ENCODE results near the gene ISYNA1. TPM values are rescaled to one million over a fixed set of nuclear protein-coding genes. Genes with fewer than 3 reads are reported as not detected.
A peak's percentile ranks its signal among the peaks of the same experiment; 100 is the strongest.

Gene ISYNA1
- total and polyA plus RNA-seq, 2 donors (not counting 3 experiments of a cell fraction or from before 2014, with no cell fraction given), result 69.0 to 70.2 TPM

GRCh38 chr19:18386543-18387271, 51.2 kb downstream of the ISYNA1 start:
- TF ChIP-seq POLR2AphosphoS5 (IDR thresholded peaks at IDR 0.05; ENCODE audit: insufficient read depth, low read depth, low read length) (no peak), GATA2 (IDR thresholded peaks at IDR 0.05; ENCODE audit: insufficient read depth, insufficient read length, low read depth, low read length) (no peak), JUN (IDR thresholded peaks at IDR 0.05; ENCODE audit: borderline replicate concordance, insufficient read depth, insufficient read length, low read depth) (no peak), CTCF (IDR thresholded peaks at IDR 0.05; ENCODE audit: extremely low read depth in 1 of 2, insufficient read depth in 1 of 2, low read depth in 1 of 2, low read length in 2 of 2) (no peak), MYC (IDR thresholded peaks at IDR 0.05; ENCODE audit: low read depth, low read length) (no peak), POLR2A (IDR thresholded peaks at IDR 0.05; ENCODE audit: low read depth, low read length) (no peak), EZH2 (IDR thresholded peaks at IDR 0.05; ENCODE audit: borderline replicate concordance, low read depth, low read length, severe bottlenecking) (no peak)
- TF ChIP-seq, protein P1, sequence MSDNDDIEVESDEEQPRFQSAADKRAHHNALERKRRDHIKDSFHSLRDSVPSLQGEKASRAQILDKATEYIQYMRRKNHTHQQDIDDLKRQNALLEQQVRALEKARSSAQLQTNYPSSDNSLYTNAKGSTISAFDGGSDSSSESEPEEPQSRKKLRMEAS (IDR thresholded peaks at IDR 0.05; ENCODE audit: insufficient read depth, insufficient read length), result no peak

More at GRCh38 chr19:18386543-18387271, 51.2 kb downstream of the ISYNA1 start:
- Histone ChIP-seq H3K9me1 (replicated peaks; ENCODE audit: control insufficient read depth, extremely low read depth, insufficient read depth, low read length) (no peaks in the 10 kb centered on the region), H3K27ac (ENCODE audit: insufficient read depth, low read depth, low read length) (peak overlapping the region; percentile 69), H3K4me1 (ENCODE audit: control insufficient read depth, extremely low read depth, insufficient read depth, low read length) (peaks cover 15% of the 10 kb centered on the region), H4K20me1 (replicated peaks; ENCODE audit: control insufficient read depth, extremely low read depth, insufficient read depth, low read length) (no peaks in the 10 kb centered on the region), H3K27me3 (ENCODE audit: control insufficient read depth in 2 of 2, insufficient read depth in 2 of 2, low read length in 2 of 2) (no peaks in the 10 kb centered on the region), H3K36me3 (ENCODE audit: control insufficient read depth in 2 of 2, extremely low read depth in 1 of 2, insufficient read depth in 2 of 2, low read length in 2 of 2) (peaks cover 0 to 9% of the 10 kb centered on the region in 2 experiments), H3K4me2 (ENCODE audit: insufficient read depth, low read length) (peak overlapping the region; percentile 92), H3K79me2 (ENCODE audit: control insufficient read depth, insufficient read depth, low read length) (peaks cover 26% of the 10 kb centered on the region), H3K9me3 (replicated peaks; ENCODE audit: control insufficient read depth, insufficient read depth, low read length) (no peaks in the 10 kb centered on the region), H3K4me3 (replicated peaks in 1 of 3; ENCODE audit: insufficient read depth in 1 of 3, low read depth in 1 of 3, low read length in 3 of 3) (peak overlapping the region; percentile 71 to 97 (median 94)), H3K9ac (replicated peaks; ENCODE audit: extremely low read depth, insufficient read depth, low read length) (peak overlapping the region; percentile 91), H2AFZ (ENCODE audit: low read depth, low read length) (no peak overlapping the region)
- FAIRE-seq, result peak; percentile 43
- ChIA-PET POLR2A (interaction anchor here (0.9 to 3.6 kb wide), 14 partner anchors 11 to 163 kb away, joined by 3 to 87 read pairs (median 8); partner anchors contain the start of genes JUND and SSBP4), CTCF (interaction anchor here (1.0 to 9.4 kb wide), 19 partner anchors 14 to 111 kb away, joined by 3 to 115 read pairs (median 11); partner anchors contain the start of genes JUND and SSBP4)
- no TSS peak for BruUV-seq (replicated peaks)
- dilution Hi-C loops (cut with MboI; ENCODE audit: extremely low pct_ligation_motif_present, low sequenced_read_pairs), result no loop called here
- no peak for DNase-seq (ENCODE audit: low read depth, low spot score)
- intact Hi-C loops (cut with micrococcal nuclease), result loop anchor here (1.0 to 2.0 kb wide), 4 partner anchors 12 to 37 kb away; no protein-coding TSS in a partner anchor
